Esophagus squamous epithelium (tissue), 4 donors: ENCODE data around the gene EN2.

ENCODE experiments used
- POLR2A ChIP-seq, 4 donors: fragments of 450-650 bp; IDR thresholded peaks; one replicate each; pipeline ENCODE4 v1.6.1; 2017; ENCODE audit warnings: antibody characterized with exemption in 4 of 4, mild to moderate bottlenecking in 4 of 4, moderate library complexity in 3 of 4
- TF ChIP-seq, protein P1 (sequence below), 6 experiments: fragments of 450-650 bp in 4 of 6; fragments of 200-600 bp in 2 of 6; sonication (generic) in 2 of 6; IDR thresholded peaks; one replicate each; pipeline ENCODE4 v1.5.1; 2016 to 2019; ENCODE audit warnings: antibody characterized with exemption in 6 of 6, mild to moderate bottlenecking in 4 of 6, moderate library complexity in 4 of 6

DNA sequence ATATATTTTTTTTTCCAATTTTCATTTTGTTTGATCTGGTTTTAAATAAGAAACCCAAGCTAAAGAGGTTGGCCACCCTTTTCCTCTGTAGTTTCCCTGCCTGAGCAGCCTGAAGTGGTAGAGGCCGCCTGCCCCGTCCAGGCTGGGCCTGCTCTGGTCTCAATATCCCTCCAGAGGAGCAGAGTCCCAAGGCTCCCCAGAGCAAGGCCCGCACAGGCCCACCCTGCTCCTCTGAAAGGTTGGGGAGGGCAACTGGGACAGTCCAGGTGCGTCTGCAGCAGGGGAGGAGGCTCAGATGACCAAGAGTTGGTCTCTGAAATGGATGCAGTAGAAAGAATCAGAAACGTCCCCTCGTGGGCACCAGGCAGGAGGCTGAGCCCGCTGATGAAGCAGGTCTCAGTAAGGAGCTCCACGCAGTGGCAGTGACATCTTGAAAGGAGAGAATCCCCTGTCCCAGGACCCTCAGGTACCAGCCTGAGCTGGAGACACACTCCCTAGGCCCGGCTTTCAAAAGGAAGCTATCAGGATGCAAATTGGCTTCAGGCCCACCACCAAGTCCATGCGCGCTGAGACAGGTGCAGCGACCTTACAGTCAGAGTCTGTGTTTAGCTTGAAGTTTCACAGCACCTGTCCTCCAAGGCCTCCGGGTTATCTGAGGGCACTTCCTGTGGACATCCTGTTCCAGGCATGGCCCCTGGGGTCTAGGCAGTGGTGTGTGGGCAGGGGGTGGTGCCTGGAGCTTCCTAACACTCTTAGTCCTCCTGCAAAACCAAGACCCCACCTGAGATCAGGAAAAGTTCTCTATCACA, 37.7 kb downstream of the EN2 start:
- TF ChIP-seq, protein P1, sequence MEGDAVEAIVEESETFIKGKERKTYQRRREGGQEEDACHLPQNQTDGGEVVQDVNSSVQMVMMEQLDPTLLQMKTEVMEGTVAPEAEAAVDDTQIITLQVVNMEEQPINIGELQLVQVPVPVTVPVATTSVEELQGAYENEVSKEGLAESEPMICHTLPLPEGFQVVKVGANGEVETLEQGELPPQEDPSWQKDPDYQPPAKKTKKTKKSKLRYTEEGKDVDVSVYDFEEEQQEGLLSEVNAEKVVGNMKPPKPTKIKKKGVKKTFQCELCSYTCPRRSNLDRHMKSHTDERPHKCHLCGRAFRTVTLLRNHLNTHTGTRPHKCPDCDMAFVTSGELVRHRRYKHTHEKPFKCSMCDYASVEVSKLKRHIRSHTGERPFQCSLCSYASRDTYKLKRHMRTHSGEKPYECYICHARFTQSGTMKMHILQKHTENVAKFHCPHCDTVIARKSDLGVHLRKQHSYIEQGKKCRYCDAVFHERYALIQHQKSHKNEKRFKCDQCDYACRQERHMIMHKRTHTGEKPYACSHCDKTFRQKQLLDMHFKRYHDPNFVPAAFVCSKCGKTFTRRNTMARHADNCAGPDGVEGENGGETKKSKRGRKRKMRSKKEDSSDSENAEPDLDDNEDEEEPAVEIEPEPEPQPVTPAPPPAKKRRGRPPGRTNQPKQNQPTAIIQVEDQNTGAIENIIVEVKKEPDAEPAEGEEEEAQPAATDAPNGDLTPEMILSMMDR (IDR thresholded peaks at IDR 0.05): no peak
- no peak for TF ChIP-seq POLR2A (IDR thresholded peaks at IDR 0.05)
